Hepatocyte (in vitro differentiated cells): ENCODE measurements around the gene CFTR.

Experiments used
- EZH2 ChIP-seq: fragments of 200-600 bp; sonication (generic); IDR thresholded peaks from 2 replicates; pipeline ENCODE4 v1.6.1; 2016; ENCODE audit warnings: antibody characterized with exemption, mild to moderate bottlenecking, borderline replicate concordance
- EZH2phosphoT487 ChIP-seq: fragments of 200-600 bp; sonication (generic); IDR thresholded peaks from one replicate; pipeline ENCODE4 v1.6.1; 2018; ENCODE audit warnings: antibody characterized with exemption, mild to moderate bottlenecking, low read depth, moderate library complexity; ENCODE audit not compliant: unreplicated experiment, severe bottlenecking
- TF ChIP-seq, protein P1 (sequence below): fragments of 200-600 bp; sonication (generic); IDR thresholded peaks from 2 replicates; pipeline ENCODE4 v1.5.1; 2016; ENCODE audit warnings: antibody characterized with exemption, mild to moderate bottlenecking; ENCODE audit not compliant: poor library complexity

DNA sequence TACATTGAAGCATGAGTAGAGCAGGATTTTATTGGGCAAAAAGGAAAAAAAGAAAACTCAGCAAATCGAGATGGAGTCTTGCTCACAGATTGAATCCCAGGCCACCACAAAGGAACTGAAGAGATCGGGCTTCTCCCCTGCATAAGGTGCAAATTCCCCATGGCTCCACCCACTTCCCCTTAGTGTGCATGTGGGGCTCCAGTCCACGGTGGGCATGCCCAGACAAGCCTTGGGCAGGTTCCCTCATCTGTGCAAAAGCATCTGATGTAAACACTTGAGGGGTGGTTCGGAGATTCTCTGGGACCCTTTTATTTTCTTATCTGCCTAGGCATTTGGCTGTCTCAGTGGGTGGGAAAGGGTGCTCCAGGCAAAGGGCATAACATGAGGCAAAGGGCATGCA, 150.7 kb downstream of the CFTR start:
- TF ChIP-seq, protein P1, sequence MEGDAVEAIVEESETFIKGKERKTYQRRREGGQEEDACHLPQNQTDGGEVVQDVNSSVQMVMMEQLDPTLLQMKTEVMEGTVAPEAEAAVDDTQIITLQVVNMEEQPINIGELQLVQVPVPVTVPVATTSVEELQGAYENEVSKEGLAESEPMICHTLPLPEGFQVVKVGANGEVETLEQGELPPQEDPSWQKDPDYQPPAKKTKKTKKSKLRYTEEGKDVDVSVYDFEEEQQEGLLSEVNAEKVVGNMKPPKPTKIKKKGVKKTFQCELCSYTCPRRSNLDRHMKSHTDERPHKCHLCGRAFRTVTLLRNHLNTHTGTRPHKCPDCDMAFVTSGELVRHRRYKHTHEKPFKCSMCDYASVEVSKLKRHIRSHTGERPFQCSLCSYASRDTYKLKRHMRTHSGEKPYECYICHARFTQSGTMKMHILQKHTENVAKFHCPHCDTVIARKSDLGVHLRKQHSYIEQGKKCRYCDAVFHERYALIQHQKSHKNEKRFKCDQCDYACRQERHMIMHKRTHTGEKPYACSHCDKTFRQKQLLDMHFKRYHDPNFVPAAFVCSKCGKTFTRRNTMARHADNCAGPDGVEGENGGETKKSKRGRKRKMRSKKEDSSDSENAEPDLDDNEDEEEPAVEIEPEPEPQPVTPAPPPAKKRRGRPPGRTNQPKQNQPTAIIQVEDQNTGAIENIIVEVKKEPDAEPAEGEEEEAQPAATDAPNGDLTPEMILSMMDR, result no peak
- no peak for TF ChIP-seq EZH2
- no peak for TF ChIP-seq EZH2phosphoT487
